CD14-positive monocyte (primary cell): ENCODE data around the gene MPZL3. TPM values are rescaled to one million over a fixed set of nuclear protein-coding genes. Genes with fewer than 3 reads are reported as not detected.

Experiments
- DNase-seq, 3 donors: peaks; one replicate each; pipeline ENCODE4 v3.0.0-alpha.2; 2011 to 2022
- H2AFZ ChIP-seq: 2 replicates; pipeline ENCODE4 v1.6.0; 2012; ENCODE audit warnings: mild to moderate bottlenecking, low read depth, low read length, inconsistent platforms; ENCODE audit not compliant: insufficient read depth, poor library complexity, severe bottlenecking
- H3K27ac ChIP-seq, 2 donors: 1 replicate in 1 of 2; 2 replicates in 1 of 2; pipeline ENCODE4 v1.5.1; 2012 to 2013; ENCODE audit warnings: low read length in 2 of 2, control low read depth in 1 of 2, inconsistent platforms in 1 of 2, low read depth in 1 of 2, mild to moderate bottlenecking in 1 of 2
- H3K27me3 ChIP-seq, 2 donors: one replicate each; pipeline versions ENCODE4 v1.6.0 to v1.6.1; 2011 to 2013; ENCODE audit warnings: low read length in 2 of 2; ENCODE audit not compliant: control insufficient read depth in 2 of 2, insufficient read depth in 2 of 2
- H3K36me3 ChIP-seq, 2 donors: replicated peaks in 1 of 2; 1 replicate in 1 of 2; 2 replicates in 1 of 2; pipeline versions ENCODE4 v1.5.1 to v1.6.1; 2012 to 2013; ENCODE audit warnings: low read length in 2 of 2, control low read depth in 1 of 2, inconsistent platforms in 1 of 2, mild to moderate bottlenecking in 1 of 2; ENCODE audit not compliant: insufficient read depth in 2 of 2, control insufficient read depth in 1 of 2
- H3K4me1 ChIP-seq, 2 donors: 1 replicate in 1 of 2; 2 replicates in 1 of 2; pipeline versions ENCODE4 v1.5.1 to v1.6.1; 2012 to 2013; ENCODE audit warnings: low read length in 2 of 2, control low read depth in 1 of 2, inconsistent platforms in 1 of 2, mild to moderate bottlenecking in 1 of 2, moderate library complexity in 1 of 2; ENCODE audit not compliant: insufficient read depth in 2 of 2, control insufficient read depth in 1 of 2
- H3K4me2 ChIP-seq: replicated peaks from 2 replicates; pipeline ENCODE3; 2012; ENCODE audit warnings: low read length, moderate library complexity, mild to moderate bottlenecking; ENCODE audit not compliant: poor library complexity, severe bottlenecking; ENCODE audit errors: extremely low read depth
- H3K4me3 ChIP-seq, 3 experiments: fragments of 200-600 bp in 1 of 3; sonication (generic) in 1 of 3; replicated peaks in 1 of 3; 1 replicate in 2 of 3; 2 replicates in 1 of 3; pipeline ENCODE4 v1.5.1; 2011 to 2013; ENCODE audit warnings: low read length in 3 of 3, mild to moderate bottlenecking in 3 of 3, control low read depth in 2 of 3, low read depth in 2 of 3, inconsistent platforms in 1 of 3, moderate library complexity in 1 of 3
- H3K79me2 ChIP-seq: 2 replicates; pipeline ENCODE4 v1.6.0; 2012; ENCODE audit warnings: mild to moderate bottlenecking, control low read depth, inconsistent platforms, low read length, moderate library complexity; ENCODE audit not compliant: insufficient read depth
- H3K9ac ChIP-seq: 2 replicates; pipeline ENCODE4 v1.6.0; 2017; ENCODE audit warnings: low read length, mild to moderate bottlenecking; ENCODE audit not compliant: insufficient read depth, poor library complexity, severe bottlenecking
- H3K9me3 ChIP-seq, 2 donors: replicated peaks in 1 of 2; 1 replicate in 1 of 2; 2 replicates in 1 of 2; pipeline versions ENCODE4 v1.5.1 to v1.6.1; 2012 to 2013; ENCODE audit warnings: low read length in 2 of 2, control low read depth in 1 of 2; ENCODE audit not compliant: control insufficient read depth in 1 of 2, insufficient read depth in 1 of 2
- H4K20me1 ChIP-seq: 2 replicates; pipeline ENCODE4 v1.6.0; 2012; ENCODE audit warnings: mild to moderate bottlenecking, low read length, control low read depth, moderate library complexity; ENCODE audit not compliant: insufficient read depth
- H3K27ac Mint-ChIP-seq, 7 donors: one replicate each; pipeline ENCODE4 v1.8.0; 2020; ENCODE audit warnings: mild to moderate bottlenecking in 7 of 7, mixed read lengths in 7 of 7, moderate library complexity in 6 of 7, inconsistent platforms in 2 of 7
- H3K27me3 Mint-ChIP-seq, 3 donors: one replicate each; pipeline ENCODE4 v1.8.0; 2021 to 2022; ENCODE audit warnings: low read depth in 3 of 3, mild to moderate bottlenecking in 3 of 3, mixed read lengths in 3 of 3, moderate library complexity in 3 of 3, inconsistent platforms in 1 of 3
- H3K36me3 Mint-ChIP-seq, 2 donors: one replicate each; pipeline ENCODE4 v1.8.0; 2020; ENCODE audit warnings: mixed read lengths in 2 of 2, inconsistent platforms in 1 of 2, mild to moderate bottlenecking in 1 of 2
- H3K4me1 Mint-ChIP-seq: one replicate; pipeline ENCODE4 v1.8.0; 2020; ENCODE audit warnings: mild to moderate bottlenecking, mixed read lengths
- H3K4me3 Mint-ChIP-seq, 2 donors: one replicate each; pipeline ENCODE4 v1.8.0; 2020; ENCODE audit warnings: mild to moderate bottlenecking in 2 of 2, mixed read lengths in 2 of 2, moderate library complexity in 1 of 2
- H3K9me3 Mint-ChIP-seq, 7 donors: one replicate each; pipeline ENCODE4 v1.8.0; 2020 to 2022; ENCODE audit warnings: mixed read lengths in 7 of 7, mild to moderate bottlenecking in 6 of 7, moderate library complexity in 6 of 7, inconsistent platforms in 2 of 7
- CTCF ChIP-seq: fragments of 200-600 bp; IDR thresholded peaks from one replicate; pipeline ENCODE4 v1.8.0; 2022; ENCODE audit warnings: antibody characterized with exemption, mild to moderate bottlenecking
- WGBS: methylation state at CpG from one replicate; pipeline ENCODE4 v1.1.5; 2013; ENCODE audit warnings: missing lambda C conversion rate; ENCODE audit not compliant: insufficient coverage; 5-methylcytosine and 5-hydroxymethylcytosine counted together
- intact Hi-C, 2 donors: fragments of 100-400 bp; cut with micrococcal nuclease; formaldehyde crosslinking; loops; one replicate each; pipeline versions ENCODE4 v1.15.0 to v1.15.1; 2023
- polyA plus RNA-seq, 3 donors: library from polyadenylated mRNA; depleted of rRNA in 1 of 3; unstranded in 2 of 3; stranded (reverse) in 1 of 3; fragments of 300-500 nt in 2 of 3; fragments of >200 nt in 1 of 3; fragmentation: Illumina TruSeq in 2 of 3; gene quantifications; 1 replicate in 2 of 3; 2 replicates in 1 of 3; pipeline ENCODE4 v1.2.3, GENCODE V29; 2012 to 2021

Gene MPZL3
- polyA plus RNA-seq, 3 donors: 4.2 to 8.5 (median 8.0) TPM

GRCh38 chr11:118202599-118203422 is 49.4 kb downstream of the MPZL3 start:
- H3K4me1 ChIP-seq: peaks cover 39 to 44% of the 10 kb centered on the region in 2 donors
- Mint-ChIP-seq H3K4me1 (peaks cover 45% of the 10 kb centered on the region), H3K27me3 (no peaks in the 10 kb centered on the region), H3K4me3 (no peak overlapping the region), H3K27ac (no peak overlapping the region), H3K9me3 (no peaks in the 10 kb centered on the region), H3K36me3 (peaks cover 18 to 21% of the 10 kb centered on the region in 2 donors)
- no peak for TF ChIP-seq CTCF
- H3K9ac ChIP-seq: no peak overlapping the region
- H3K79me2 ChIP-seq: peaks cover 32% of the 10 kb centered on the region
- H2AFZ ChIP-seq: no peak overlapping the region
- H4K20me1 ChIP-seq: peaks cover 52% of the 10 kb centered on the region
- H3K36me3 ChIP-seq: peaks cover 82 to 89% of the 10 kb centered on the region in 2 donors
- WGBS: 72% methylated on average over 5 of the region's 7 CpGs
- no peak overlapping the region for H3K4me3 ChIP-seq
- no peak for DNase-seq
- H3K9me3 ChIP-seq: no peaks in the 10 kb centered on the region
- no peaks in the 10 kb centered on the region for H3K27me3 ChIP-seq
- intact Hi-C loops: loop anchor here in 1 of 2 donors (10.0 kb wide), 1 partner anchor 282 kb away; no protein-coding TSS in a partner anchor
- no peak overlapping the region for H3K27ac ChIP-seq
- H3K4me2 ChIP-seq: no peak overlapping the region

GRCh38 chr11:118201966-118202365 is 50.2 kb downstream of the MPZL3 start:
- Histone ChIP-seq H3K4me1 (peaks cover 30 to 35% of the 10 kb centered on the region in 2 donors), H4K20me1 (peaks cover 60% of the 10 kb centered on the region), H3K36me3 (peaks cover 87 to 90% of the 10 kb centered on the region in 2 donors), H3K79me2 (peaks cover 25% of the 10 kb centered on the region), H3K9me3 (no peaks in the 10 kb centered on the region), H3K9ac (no peak overlapping the region), H2AFZ (no peak overlapping the region), H3K27ac (peak overlapping the region in 1 of 2 donors; percentile 56), H3K4me3 (no peak overlapping the region), H3K4me2 (no peak overlapping the region), H3K27me3 (no peaks in the 10 kb centered on the region)
- Mint-ChIP-seq H3K9me3 (no peaks in the 10 kb centered on the region), H3K4me1 (peaks cover 37% of the 10 kb centered on the region), H3K27ac (no peak overlapping the region), H3K36me3 (peaks cover 25% of the 10 kb centered on the region in 2 donors), H3K4me3 (no peak overlapping the region), H3K27me3 (no peaks in the 10 kb centered on the region)
- TF ChIP-seq CTCF: no peak
- no peak for DNase-seq
- 100% methylated on average over 2 of the region's 2 CpGs for WGBS
- intact Hi-C loops: loop anchor here in 1 of 2 donors (10.0 kb wide), 1 partner anchor 283 kb away; no protein-coding TSS in a partner anchor
